MM.1S (cell line): ENCODE measurements around the gene UBXN11.

ENCODE experiments used
- DNase-seq: peaks from one replicate; pipeline ENCODE4 v3.0.0-alpha.2; 2015
- H2AFZ ChIP-seq: fragments of 300-600 bp; sonication (generic); 2 replicates; pipeline ENCODE4 v1.6.0; 2016; ENCODE audit warnings: antibody characterized with exemption, low read length
- H3F3A ChIP-seq: fragments of 300-600 bp; sonication (generic); 2 replicates; pipeline ENCODE4 v1.6.1; 2016; ENCODE audit warnings: mild to moderate bottlenecking, antibody characterized with exemption, low read length, moderate library complexity, mixed read lengths; ENCODE audit not compliant: insufficient read depth
- H3K27ac ChIP-seq: fragments of 300-600 bp; sonication (generic); 2 replicates; pipeline ENCODE4 v1.5.1; 2016; ENCODE audit warnings: mild to moderate bottlenecking, low read length
- H3K27me3 ChIP-seq: fragments of 300-600 bp; sonication (generic); replicated peaks from 2 replicates; pipeline ENCODE4 v1.6.0; 2016; ENCODE audit warnings: low read length; ENCODE audit not compliant: insufficient read depth
- H3K36me3 ChIP-seq: fragments of 300-600 bp; sonication (generic); replicated peaks from 2 replicates; pipeline ENCODE4 v1.6.1; 2016; ENCODE audit warnings: mild to moderate bottlenecking, low read length, mixed read lengths; ENCODE audit not compliant: insufficient read depth
- H3K4me1 ChIP-seq: fragments of 300-600 bp; sonication (generic); 2 replicates; pipeline ENCODE4 v1.6.1; 2016; ENCODE audit warnings: low read length, mixed read lengths
- H3K4me2 ChIP-seq: fragments of 300-600 bp; sonication (generic); 2 replicates; pipeline ENCODE4 v1.6.0; 2016; ENCODE audit warnings: low read depth, low read length
- H3K4me3 ChIP-seq: fragments of 300-600 bp; sonication (generic); 2 replicates; pipeline ENCODE4 v1.5.1; 2016; ENCODE audit warnings: low read length, mixed read lengths
- H3K79me2 ChIP-seq: fragments of 300-600 bp; sonication (generic); 2 replicates; pipeline ENCODE4 v1.6.1; 2016; ENCODE audit warnings: mixed run types, low read length, mixed read lengths
- H3K9ac ChIP-seq: fragments of 300-600 bp; sonication (generic); 2 replicates; pipeline ENCODE4 v1.6.1; 2016; ENCODE audit warnings: low read length, mixed read lengths
- H3K9me2 ChIP-seq: fragments of 300-600 bp; sonication (generic); replicated peaks from 2 replicates; pipeline ENCODE4 v1.6.1; 2016; ENCODE audit warnings: mild to moderate bottlenecking, low read length, mixed read lengths; ENCODE audit not compliant: insufficient read depth
- H3K9me3 ChIP-seq: fragments of 300-600 bp; sonication (generic); replicated peaks from 2 replicates; pipeline ENCODE4 v1.6.1; 2016; ENCODE audit warnings: mild to moderate bottlenecking, low read length, mixed read lengths; ENCODE audit not compliant: insufficient read depth
- H4K20me1 ChIP-seq: fragments of 300-600 bp; sonication (generic); 2 replicates; pipeline ENCODE4 v1.6.1; 2016; ENCODE audit warnings: mild to moderate bottlenecking, low read length, moderate library complexity, mixed read lengths; ENCODE audit not compliant: insufficient read depth
- EZH2 ChIP-seq: fragments of 300-600 bp; sonication (generic); optimal IDR thresholded peaks from 2 replicates; pipeline ENCODE3; 2017; ENCODE audit warnings: low read depth, mild to moderate bottlenecking, antibody characterized with exemption, low read length, mixed read lengths
- EZH2phosphoT487 ChIP-seq: fragments of 300-600 bp; sonication (generic); IDR thresholded peaks from 2 replicates; pipeline ENCODE4 v1.6.1; 2018; ENCODE audit warnings: antibody characterized with exemption, low read length
- TF ChIP-seq, protein P1 (sequence below): fragments of 300-600 bp; sonication (generic); IDR thresholded peaks from 2 replicates; pipeline ENCODE4 v1.5.1; 2016; ENCODE audit warnings: antibody characterized with exemption, low read length, mixed read lengths

UBXN11 gene

DNA sequence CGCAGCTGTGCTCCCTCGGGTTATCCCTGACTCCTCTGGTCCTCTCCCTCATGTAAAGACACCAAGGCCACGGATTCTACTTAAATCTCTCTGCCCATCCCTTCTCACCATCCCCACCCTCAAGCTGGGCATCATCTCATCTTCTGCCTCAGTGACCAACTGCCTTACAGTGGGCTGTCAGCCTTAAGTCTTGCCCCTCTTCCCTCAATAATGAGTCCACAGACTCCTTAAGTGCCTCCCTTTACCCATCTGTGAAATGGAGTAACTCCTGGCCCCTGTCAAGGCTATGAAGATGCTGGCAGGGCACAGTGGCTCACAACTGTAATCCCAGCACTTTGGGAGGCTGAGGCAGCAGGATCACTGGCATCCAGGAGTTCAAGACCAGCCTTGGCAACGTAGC is 14.5 kb downstream of the UBXN11 start:
- Histone ChIP-seq H3F3A (peaks cover 10% of the 10 kb centered on the region), H3K9me2 (no peaks in the 10 kb centered on the region), H3K9ac (no peak overlapping the region), H3K4me3 (no peak overlapping the region), H3K27ac (no peak overlapping the region), H3K4me1 (peaks cover 32% of the 10 kb centered on the region), H4K20me1 (no peaks in the 10 kb centered on the region), H2AFZ (no peak overlapping the region), H3K27me3 (no peaks in the 10 kb centered on the region), H3K4me2 (no peak overlapping the region), H3K9me3 (no peaks in the 10 kb centered on the region), H3K36me3 (no peaks in the 10 kb centered on the region), H3K79me2 (no peaks in the 10 kb centered on the region)
- no peak for TF ChIP-seq EZH2
- TF ChIP-seq EZH2phosphoT487: no peak
- TF ChIP-seq, protein P1, sequence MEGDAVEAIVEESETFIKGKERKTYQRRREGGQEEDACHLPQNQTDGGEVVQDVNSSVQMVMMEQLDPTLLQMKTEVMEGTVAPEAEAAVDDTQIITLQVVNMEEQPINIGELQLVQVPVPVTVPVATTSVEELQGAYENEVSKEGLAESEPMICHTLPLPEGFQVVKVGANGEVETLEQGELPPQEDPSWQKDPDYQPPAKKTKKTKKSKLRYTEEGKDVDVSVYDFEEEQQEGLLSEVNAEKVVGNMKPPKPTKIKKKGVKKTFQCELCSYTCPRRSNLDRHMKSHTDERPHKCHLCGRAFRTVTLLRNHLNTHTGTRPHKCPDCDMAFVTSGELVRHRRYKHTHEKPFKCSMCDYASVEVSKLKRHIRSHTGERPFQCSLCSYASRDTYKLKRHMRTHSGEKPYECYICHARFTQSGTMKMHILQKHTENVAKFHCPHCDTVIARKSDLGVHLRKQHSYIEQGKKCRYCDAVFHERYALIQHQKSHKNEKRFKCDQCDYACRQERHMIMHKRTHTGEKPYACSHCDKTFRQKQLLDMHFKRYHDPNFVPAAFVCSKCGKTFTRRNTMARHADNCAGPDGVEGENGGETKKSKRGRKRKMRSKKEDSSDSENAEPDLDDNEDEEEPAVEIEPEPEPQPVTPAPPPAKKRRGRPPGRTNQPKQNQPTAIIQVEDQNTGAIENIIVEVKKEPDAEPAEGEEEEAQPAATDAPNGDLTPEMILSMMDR: no peak
- no peak for DNase-seq

- no peaks in the 10 kb centered on the region for H3K9me3 ChIP-seq
- DNase-seq: no peak
- H3K27ac ChIP-seq: no peak overlapping the region
- H3K4me2 ChIP-seq: no peak overlapping the region
- no peaks in the 10 kb centered on the region for H3K36me3 ChIP-seq
- no peak for TF ChIP-seq EZH2
- TF ChIP-seq, protein P1: no peak
- no peak for TF ChIP-seq EZH2phosphoT487
- H3K4me1 ChIP-seq: peaks cover 34% of the 10 kb centered on the region
- no peak overlapping the region for H2AFZ ChIP-seq
- H3K9me2 ChIP-seq: no peaks in the 10 kb centered on the region
- no peak overlapping the region for H3K4me3 ChIP-seq
- H3K9ac ChIP-seq: no peak overlapping the region
- H4K20me1 ChIP-seq: no peaks in the 10 kb centered on the region
- H3K79me2 ChIP-seq: no peaks in the 10 kb centered on the region
- no peaks in the 10 kb centered on the region for H3K27me3 ChIP-seq
- H3F3A ChIP-seq: peaks cover 14% of the 10 kb centered on the region
Observed at GRCh38 chr1:26291433-26291832, 15.0 kb downstream of the UBXN11 start.

- Histone ChIP-seq H3K36me3 (no peaks in the 10 kb centered on the region), H3K4me2 (no peak overlapping the region), H3K9ac (no peak overlapping the region), H3K4me1 (peaks cover 34% of the 10 kb centered on the region), H3F3A (peaks cover 16% of the 10 kb centered on the region), H2AFZ (no peak overlapping the region), H3K27me3 (no peaks in the 10 kb centered on the region), H3K9me3 (no peaks in the 10 kb centered on the region), H3K79me2 (no peaks in the 10 kb centered on the region), H3K9me2 (no peaks in the 10 kb centered on the region), H4K20me1 (no peaks in the 10 kb centered on the region), H3K27ac (no peak overlapping the region), H3K4me3 (no peak overlapping the region)
- no peak for DNase-seq
- no peak for TF ChIP-seq EZH2
- TF ChIP-seq, protein P1: no peak
- TF ChIP-seq EZH2phosphoT487: no peak
Observed at GRCh38 chr1:26290882-26291261, 15.6 kb downstream of the UBXN11 start.
